ENCODE measurements around the gene BMP4. TPM values are rescaled to one million over a fixed set of nuclear protein-coding genes. Genes with fewer than 3 reads are reported as not detected.

The BMP4 gene
- total RNA-seq, 1 donor from 2014 or later = not detected

GRCh38 chr14:53979747-53980642 lies 23.4 kb upstream of the BMP4 start:
- peaks cover 11% of the 10 kb centered on the region for H3K9me3 Mint-ChIP-seq

GRCh38 chr14:53979113-53979681 lies 22.6 kb upstream of the BMP4 start:
- peaks cover 10% of the 10 kb centered on the region for H3K27me3 Mint-ChIP-seq (ENCODE audit: insufficient read depth)
- no peaks in the 10 kb centered on the region for H3K4me1 Mint-ChIP-seq (ENCODE audit: low read depth)
- intact Hi-C loops (cut with micrococcal nuclease) = no loop called here
- H3K4me3 Mint-ChIP-seq = no peak overlapping the region
- H3K27ac Mint-ChIP-seq = no peak overlapping the region
- H3K9me3 Mint-ChIP-seq = peaks cover 3% of the 10 kb centered on the region
- no peak for DNase-seq (ENCODE audit: low spot score)
- H3K36me3 Mint-ChIP-seq (ENCODE audit: low read depth) = no peaks in the 10 kb centered on the region

More at GRCh38 chr14:53979747-53980642, 23.4 kb upstream of the BMP4 start:
- intact Hi-C loops (cut with micrococcal nuclease) = no loop called here
- no peak for DNase-seq (ENCODE audit: low spot score)
- H3K36me3 Mint-ChIP-seq (ENCODE audit: low read depth) = no peaks in the 10 kb centered on the region
- peaks cover 5% of the 10 kb centered on the region for H3K27me3 Mint-ChIP-seq (ENCODE audit: insufficient read depth)
- H3K27ac Mint-ChIP-seq = no peak overlapping the region
- no peaks in the 10 kb centered on the region for H3K4me1 Mint-ChIP-seq (ENCODE audit: low read depth)
- H3K4me3 Mint-ChIP-seq = no peak overlapping the region

GRCh38 chr14:53978194-53978593 lies 21.6 kb upstream of the BMP4 start:
- no peaks in the 10 kb centered on the region for H3K36me3 Mint-ChIP-seq (ENCODE audit: low read depth)
- no peaks in the 10 kb centered on the region for H3K4me1 Mint-ChIP-seq (ENCODE audit: low read depth)
- H3K4me3 Mint-ChIP-seq = no peak overlapping the region
- DNase-seq (ENCODE audit: low spot score) = no peak
- no peaks in the 10 kb centered on the region for H3K9me3 Mint-ChIP-seq
- no peak overlapping the region for H3K27ac Mint-ChIP-seq
- intact Hi-C loops (cut with micrococcal nuclease) = no loop called here
- H3K27me3 Mint-ChIP-seq (ENCODE audit: insufficient read depth) = peaks cover 10% of the 10 kb centered on the region

- no peak for DNase-seq (ENCODE audit: low spot score)
- Mint-ChIP-seq H3K9me3 (no peaks in the 10 kb centered on the region), H3K4me3 (no peak overlapping the region), H3K27ac (no peak overlapping the region), H3K36me3 (ENCODE audit: low read depth) (no peaks in the 10 kb centered on the region), H3K4me1 (ENCODE audit: low read depth) (no peaks in the 10 kb centered on the region), H3K27me3 (ENCODE audit: insufficient read depth) (peaks cover 10% of the 10 kb centered on the region)
- intact Hi-C loops (cut with micrococcal nuclease) = no loop called here
These were observed 18.8 kb upstream of the BMP4 start for GRCh38 chr14:53975444-53975843.

GRCh38 chr14:53971521-53971920 lies 14.9 kb upstream of the BMP4 start:
- H3K4me3 Mint-ChIP-seq = no peak overlapping the region
- H3K9me3 Mint-ChIP-seq = no peaks in the 10 kb centered on the region
- no peaks in the 10 kb centered on the region for H3K36me3 Mint-ChIP-seq (ENCODE audit: low read depth)
- H3K27me3 Mint-ChIP-seq (ENCODE audit: insufficient read depth) = peaks cover 8% of the 10 kb centered on the region
- no peaks in the 10 kb centered on the region for H3K4me1 Mint-ChIP-seq (ENCODE audit: low read depth)
- intact Hi-C loops (cut with micrococcal nuclease) = no loop called here
- DNase-seq (ENCODE audit: low spot score) = no peak
- no peak overlapping the region for H3K27ac Mint-ChIP-seq

- H3K27me3 Mint-ChIP-seq (ENCODE audit: insufficient read depth) = peaks cover 13% of the 10 kb centered on the region
- DNase-seq (ENCODE audit: low spot score) = no peak
- intact Hi-C loops (cut with micrococcal nuclease) = no loop called here
These were observed 12.7 kb upstream of the BMP4 start for GRCh38 chr14:53969326-53969725.

GRCh38 chr14:53968726-53969125 lies 12.1 kb upstream of the BMP4 start:
- Mint-ChIP-seq H3K27me3 (ENCODE audit: insufficient read depth) (peaks cover 19% of the 10 kb centered on the region), H3K4me1 (ENCODE audit: low read depth) (no peaks in the 10 kb centered on the region), H3K27ac (no peak overlapping the region), H3K4me3 (no peak overlapping the region), H3K36me3 (ENCODE audit: low read depth) (no peaks in the 10 kb centered on the region), H3K9me3 (no peaks in the 10 kb centered on the region)
- DNase-seq (ENCODE audit: low spot score) = no peak
- intact Hi-C loops (cut with micrococcal nuclease) = no loop called here

More at GRCh38 chr14:53969326-53969725, 12.7 kb upstream of the BMP4 start:
- H3K9me3 Mint-ChIP-seq = no peaks in the 10 kb centered on the region
- no peaks in the 10 kb centered on the region for H3K36me3 Mint-ChIP-seq (ENCODE audit: low read depth)
- H3K4me3 Mint-ChIP-seq = no peak overlapping the region
- no peaks in the 10 kb centered on the region for H3K4me1 Mint-ChIP-seq (ENCODE audit: low read depth)
- H3K27ac Mint-ChIP-seq = no peak overlapping the region

- H3K36me3 Mint-ChIP-seq (ENCODE audit: low read depth) = no peaks in the 10 kb centered on the region
- intact Hi-C loops (cut with micrococcal nuclease) = no loop called here
- no peak for DNase-seq (ENCODE audit: low spot score)
- H3K4me3 Mint-ChIP-seq = no peak overlapping the region
- H3K27me3 Mint-ChIP-seq (ENCODE audit: insufficient read depth) = peaks cover 30% of the 10 kb centered on the region
- no peaks in the 10 kb centered on the region for H3K4me1 Mint-ChIP-seq (ENCODE audit: low read depth)
- no peaks in the 10 kb centered on the region for H3K9me3 Mint-ChIP-seq
- no peak overlapping the region for H3K27ac Mint-ChIP-seq
These were observed 11.0 kb upstream of the BMP4 start for GRCh38 chr14:53967606-53968005.

- DNase-seq (ENCODE audit: low spot score) = no peak
- intact Hi-C loops (cut with micrococcal nuclease) = no loop called here
- peaks cover 45% of the 10 kb centered on the region for H3K27me3 Mint-ChIP-seq (ENCODE audit: insufficient read depth)
These were observed 7.6 kb upstream of the BMP4 start for GRCh38 chr14:53964249-53964648.

GRCh38 chr14:53963320-53964227 lies 6.9 kb upstream of the BMP4 start:
- H3K36me3 Mint-ChIP-seq (ENCODE audit: low read depth) = no peaks in the 10 kb centered on the region
- H3K27me3 Mint-ChIP-seq (ENCODE audit: insufficient read depth) = peaks cover 45% of the 10 kb centered on the region
- intact Hi-C loops (cut with micrococcal nuclease) = no loop called here
- H3K27ac Mint-ChIP-seq = no peak overlapping the region
- no peak for DNase-seq (ENCODE audit: low spot score)
- no peak overlapping the region for H3K4me3 Mint-ChIP-seq
- H3K9me3 Mint-ChIP-seq = no peaks in the 10 kb centered on the region
- H3K4me1 Mint-ChIP-seq (ENCODE audit: low read depth) = no peaks in the 10 kb centered on the region

More at GRCh38 chr14:53964249-53964648, 7.6 kb upstream of the BMP4 start:
- Mint-ChIP-seq H3K27ac (no peak overlapping the region), H3K4me3 (no peak overlapping the region), H3K9me3 (no peaks in the 10 kb centered on the region), H3K4me1 (ENCODE audit: low read depth) (no peaks in the 10 kb centered on the region), H3K36me3 (ENCODE audit: low read depth) (no peaks in the 10 kb centered on the region)

GRCh38 chr14:53962953-53963319 lies 6.3 kb upstream of the BMP4 start:
- Mint-ChIP-seq H3K27ac (no peak overlapping the region), H3K9me3 (no peaks in the 10 kb centered on the region), H3K36me3 (ENCODE audit: low read depth) (no peaks in the 10 kb centered on the region), H3K4me3 (no peak overlapping the region), H3K27me3 (ENCODE audit: insufficient read depth) (peaks cover 44% of the 10 kb centered on the region), H3K4me1 (ENCODE audit: low read depth) (no peaks in the 10 kb centered on the region)
- DNase-seq (ENCODE audit: low spot score) = no peak
- intact Hi-C loops (cut with micrococcal nuclease) = no loop called here

GRCh38 chr14:53958628-53959027 lies 2.0 kb upstream of the BMP4 start:
- no peak overlapping the region for H3K4me3 Mint-ChIP-seq
- peaks cover 2% of the 10 kb centered on the region for H3K36me3 Mint-ChIP-seq (ENCODE audit: low read depth)
- intact Hi-C loops (cut with micrococcal nuclease) = no loop called here
- H3K9me3 Mint-ChIP-seq = no peaks in the 10 kb centered on the region
- no peak for DNase-seq (ENCODE audit: low spot score)
- peaks cover 65% of the 10 kb centered on the region for H3K27me3 Mint-ChIP-seq (ENCODE audit: insufficient read depth)
- H3K27ac Mint-ChIP-seq = no peak overlapping the region
- peaks cover 23% of the 10 kb centered on the region for H3K4me1 Mint-ChIP-seq (ENCODE audit: low read depth)

GRCh38 chr14:53957739-53958138 lies 1.1 kb upstream of the BMP4 start:
- DNase-seq (ENCODE audit: low spot score) = no peak
- no peak overlapping the region for H3K27ac Mint-ChIP-seq
- H3K36me3 Mint-ChIP-seq (ENCODE audit: low read depth) = peaks cover 2% of the 10 kb centered on the region
- no peak overlapping the region for H3K4me3 Mint-ChIP-seq
- peaks cover 28% of the 10 kb centered on the region for H3K4me1 Mint-ChIP-seq (ENCODE audit: low read depth)
- intact Hi-C loops (cut with micrococcal nuclease) = no loop called here
- peaks cover 63% of the 10 kb centered on the region for H3K27me3 Mint-ChIP-seq (ENCODE audit: insufficient read depth)
- no peaks in the 10 kb centered on the region for H3K9me3 Mint-ChIP-seq
